Ectodermal cell (in vitro differentiated cells): ENCODE results near the gene ZFAND2B.

Experiments used
- H3K27ac ChIP-seq: 2 replicates; pipeline ENCODE4 v1.7.0; 2013; ENCODE audit warnings: mild to moderate bottlenecking, low read depth, low read length; ENCODE audit not compliant: insufficient read depth, poor library complexity, severe bottlenecking
- H3K27me3 ChIP-seq: 2 replicates; pipeline ENCODE4 v1.7.0; 2013; ENCODE audit warnings: mild to moderate bottlenecking, low read length; ENCODE audit not compliant: insufficient read depth, control insufficient read depth, poor library complexity, severe bottlenecking
- H3K36me3 ChIP-seq: one replicate; pipeline ENCODE4 v1.7.0; 2013; ENCODE audit warnings: low read length; ENCODE audit not compliant: control insufficient read depth, insufficient read depth
- H3K4me1 ChIP-seq: one replicate; pipeline ENCODE4 v1.7.0; 2013; ENCODE audit warnings: low read length; ENCODE audit not compliant: control insufficient read depth, insufficient read depth
- H3K4me3 ChIP-seq: 2 replicates; pipeline ENCODE4 v1.7.0; 2013; ENCODE audit warnings: low read depth, low read length, control low read depth; ENCODE audit not compliant: insufficient read depth
- H3K9me3 ChIP-seq: 2 replicates; pipeline ENCODE4 v1.7.0; 2013; ENCODE audit warnings: mild to moderate bottlenecking, low read length, moderate library complexity; ENCODE audit not compliant: control insufficient read depth
- WGBS, 2 experiments: methylation state at CpG; one replicate each; pipeline ENCODE4 v1.1.7; 2013; ENCODE audit warnings: missing lambda C conversion rate in 2 of 2; 5-methylcytosine and 5-hydroxymethylcytosine counted together

ZFAND2B gene

GRCh38 chr2:219245148-219245898 lies 38.7 kb downstream of the ZFAND2B start, which contains the start of the genes GLB1L and STK16:
TSS of gene GLB1L (minus strand) at chr2:219245444. CDS start at chr2:219243573, 1,871 bp downstream.
TSS of gene STK16 (plus strand) at chr2:219245479. CDS start at chr2:219246000, 521 bp downstream.
- peaks cover 5% of the 10 kb centered on the region for H3K36me3 ChIP-seq
- H3K9me3 ChIP-seq: no peaks in the 10 kb centered on the region
- peak within 1 kb of the TSS; percentile 95 for H3K4me3 ChIP-seq
- peak within 1 kb of the TSS; percentile 98 for H3K27ac ChIP-seq
- 1 to 2% methylated on average over 46 of the region's 46 CpGs for WGBS, 2 experiments
- no peaks in the 10 kb centered on the region for H3K27me3 ChIP-seq
- H3K4me1 ChIP-seq: peaks cover 9% of the 10 kb centered on the region

GRCh38 chr2:219245899-219246230 lies 39.3 kb downstream of the ZFAND2B start:
- peaks cover 5% of the 10 kb centered on the region for H3K36me3 ChIP-seq
- H3K9me3 ChIP-seq: no peaks in the 10 kb centered on the region
- peak overlapping the region; percentile 98 for H3K27ac ChIP-seq
- WGBS, 2 experiments: 38 to 41% methylated on average over 10 of the region's 10 CpGs
- H3K27me3 ChIP-seq: peaks cover under 1% of the 10 kb centered on the region
- peak overlapping the region; percentile 95 for H3K4me3 ChIP-seq
- H3K4me1 ChIP-seq: peaks cover 9% of the 10 kb centered on the region

GRCh38 chr2:219246559-219246958 lies 40.0 kb downstream of the ZFAND2B start:
- no peak overlapping the region for H3K4me3 ChIP-seq
- H3K36me3 ChIP-seq: peaks cover 5% of the 10 kb centered on the region
- H3K27me3 ChIP-seq: peaks cover 8% of the 10 kb centered on the region
- peaks cover 9% of the 10 kb centered on the region for H3K4me1 ChIP-seq
- H3K27ac ChIP-seq: no peak overlapping the region
- no peaks in the 10 kb centered on the region for H3K9me3 ChIP-seq
- WGBS, 2 experiments: 94 to 98% methylated on average over 10 of the region's 10 CpGs

- 91 to 93% methylated on average over 17 of the region's 17 CpGs for WGBS, 2 experiments
- peaks cover 15% of the 10 kb centered on the region for H3K4me1 ChIP-seq
- H3K27me3 ChIP-seq: peaks cover 22% of the 10 kb centered on the region
- no peak overlapping the region for H3K4me3 ChIP-seq
- peaks cover 5% of the 10 kb centered on the region for H3K36me3 ChIP-seq
- no peaks in the 10 kb centered on the region for H3K9me3 ChIP-seq
- H3K27ac ChIP-seq: no peak overlapping the region
Measured at GRCh38 chr2:219247678-219248642, 41.4 kb downstream of the ZFAND2B start.

GRCh38 chr2:219248845-219249202 lies 42.2 kb downstream of the ZFAND2B start:
- Histone ChIP-seq H3K4me1 (peaks cover 23% of the 10 kb centered on the region), H3K4me3 (no peak overlapping the region), H3K9me3 (no peaks in the 10 kb centered on the region), H3K27ac (no peak overlapping the region), H3K27me3 (peaks cover 30% of the 10 kb centered on the region), H3K36me3 (peaks cover 5% of the 10 kb centered on the region)
- 89 to 97% methylated on average over 2 of the region's 2 CpGs for WGBS, 2 experiments

- Histone ChIP-seq H3K9me3 (no peaks in the 10 kb centered on the region), H3K27me3 (peaks cover 36% of the 10 kb centered on the region), H3K4me3 (no peak overlapping the region), H3K36me3 (peaks cover 5% of the 10 kb centered on the region), H3K4me1 (peaks cover 23% of the 10 kb centered on the region), H3K27ac (no peak overlapping the region)
- WGBS, 2 experiments: 65 to 72% methylated on average over 7 of the region's 7 CpGs
Measured at GRCh38 chr2:219249203-219249980, 42.8 kb downstream of the ZFAND2B start.

- H3K36me3 ChIP-seq: peaks cover 5% of the 10 kb centered on the region
- H3K27ac ChIP-seq: no peak overlapping the region
- H3K9me3 ChIP-seq: no peaks in the 10 kb centered on the region
- H3K4me1 ChIP-seq: peaks cover 23% of the 10 kb centered on the region
- 92 to 93% methylated on average over 22 of the region's 22 CpGs for WGBS, 2 experiments
- H3K4me3 ChIP-seq: no peak overlapping the region
- peaks cover 44% of the 10 kb centered on the region for H3K27me3 ChIP-seq
Measured at GRCh38 chr2:219250049-219250781, 43.6 kb downstream of the ZFAND2B start.

GRCh38 chr2:219251656-219252055 lies 45.1 kb downstream of the ZFAND2B start:
- Histone ChIP-seq H3K4me1 (peaks cover 14% of the 10 kb centered on the region), H3K36me3 (peaks cover 5% of the 10 kb centered on the region), H3K9me3 (no peaks in the 10 kb centered on the region), H3K27me3 (peaks cover 59% of the 10 kb centered on the region), H3K4me3 (no peak overlapping the region), H3K27ac (no peak overlapping the region)
- 84 to 86% methylated on average over 6 of the region's 6 CpGs for WGBS, 2 experiments

- Histone ChIP-seq H3K36me3 (peaks cover 2% of the 10 kb centered on the region), H3K27me3 (peaks cover 62% of the 10 kb centered on the region), H3K4me1 (peaks cover 14% of the 10 kb centered on the region), H3K27ac (no peak overlapping the region), H3K9me3 (no peaks in the 10 kb centered on the region), H3K4me3 (no peak overlapping the region)
- 60 to 62% methylated on average over 4 to 5 of the region's 5 CpGs for WGBS, 2 experiments
Measured at GRCh38 chr2:219252084-219252483, 45.5 kb downstream of the ZFAND2B start.
